Neutrophil (primary cell): Measurements from ENCODE around the gene SAMD11.

Experiments
- H3K27ac ChIP-seq: fragments of 200-600 bp; sonication (generic); 2 replicates; pipeline ENCODE4 v1.5.1; 2016; ENCODE audit warnings: mild to moderate bottlenecking, moderate library complexity
- H3K27me3 ChIP-seq: fragments of 200-600 bp; sonication (generic); 2 replicates; pipeline ENCODE4 v1.6.0; 2016; ENCODE audit warnings: mild to moderate bottlenecking
- H3K36me3 ChIP-seq: fragments of 200-600 bp; sonication (generic); 2 replicates; pipeline ENCODE4 v1.5.1; 2017
- H3K4me1 ChIP-seq, 2 experiments: fragments of 200-600 bp in 1 of 2; sonication (generic) in 1 of 2; 1 replicate in 1 of 2; 2 replicates in 1 of 2; pipeline versions ENCODE4 v1.5.1 to v1.6.1; 2013 to 2016; ENCODE audit warnings: low read depth in 1 of 2, low read length in 1 of 2, mild to moderate bottlenecking in 1 of 2, moderate library complexity in 1 of 2; ENCODE audit not compliant: control insufficient read depth in 1 of 2, insufficient read depth in 1 of 2
- H3K4me3 ChIP-seq, 2 experiments: fragments of 200-600 bp in 1 of 2; sonication (generic) in 1 of 2; 1 replicate in 1 of 2; 2 replicates in 1 of 2; pipeline ENCODE4 v1.5.1; 2013 to 2016; ENCODE audit warnings: low read depth in 1 of 2, low read length in 1 of 2, mild to moderate bottlenecking in 1 of 2, moderate library complexity in 1 of 2
- H3K9me3 ChIP-seq: fragments of 200-600 bp; sonication (generic); 2 replicates; pipeline ENCODE4 v1.5.1; 2016
- CTCF ChIP-seq: fragments of 200-600 bp; sonication (generic); IDR thresholded peaks from 2 replicates; pipeline ENCODE4 v1.5.1; 2016; ENCODE audit warnings: antibody characterized with exemption

The SAMD11 gene

GRCh38 chr1:937521-937920 is 13.8 kb downstream of the SAMD11 start:
- no peak overlapping the region for H3K27ac ChIP-seq
- H3K4me1 ChIP-seq, result peaks cover 0 to 23% of the 10 kb centered on the region in 2 experiments
- H3K4me3 ChIP-seq, result no peak overlapping the region
- H3K27me3 ChIP-seq, result peaks cover 92% of the 10 kb centered on the region
- TF ChIP-seq CTCF, result no peak
- H3K36me3 ChIP-seq, result no peaks in the 10 kb centered on the region
- H3K9me3 ChIP-seq, result no peaks in the 10 kb centered on the region

- H3K27me3 ChIP-seq, result peaks cover 92% of the 10 kb centered on the region
- H3K4me1 ChIP-seq, result peaks cover 0 to 23% of the 10 kb centered on the region in 2 experiments
- H3K36me3 ChIP-seq, result no peaks in the 10 kb centered on the region
- H3K27ac ChIP-seq, result no peak overlapping the region
- no peak for TF ChIP-seq CTCF
- H3K9me3 ChIP-seq, result no peaks in the 10 kb centered on the region
- no peak overlapping the region for H3K4me3 ChIP-seq
Observed at GRCh38 chr1:938088-938683, 14.5 kb downstream of the SAMD11 start.

GRCh38 chr1:938711-939489 is 15.2 kb downstream of the SAMD11 start:
- Histone ChIP-seq H3K36me3 (no peaks in the 10 kb centered on the region), H3K27me3 (peaks cover 92% of the 10 kb centered on the region), H3K4me3 (no peak overlapping the region), H3K9me3 (no peaks in the 10 kb centered on the region), H3K27ac (no peak overlapping the region), H3K4me1 (peaks cover 0 to 23% of the 10 kb centered on the region in 2 experiments)
- TF ChIP-seq CTCF, result no peak

- TF ChIP-seq CTCF, result no peak
- no peak overlapping the region for H3K4me3 ChIP-seq
Observed at GRCh38 chr1:939511-940106, 15.9 kb downstream of the SAMD11 start.

GRCh38 chr1:940107-941014 is 16.6 kb downstream of the SAMD11 start:
- Histone ChIP-seq H3K27ac (no peak overlapping the region), H3K27me3 (peaks cover 87% of the 10 kb centered on the region), H3K9me3 (no peaks in the 10 kb centered on the region), H3K4me3 (no peak overlapping the region), H3K4me1 (peaks cover 0 to 23% of the 10 kb centered on the region in 2 experiments), H3K36me3 (peaks cover 13% of the 10 kb centered on the region)
- no peak for TF ChIP-seq CTCF

More at GRCh38 chr1:939511-940106, 15.9 kb downstream of the SAMD11 start:
- H3K27me3 ChIP-seq, result peaks cover 94% of the 10 kb centered on the region
- H3K4me1 ChIP-seq, result peaks cover 0 to 23% of the 10 kb centered on the region in 2 experiments
- H3K36me3 ChIP-seq, result peaks cover 6% of the 10 kb centered on the region
- H3K27ac ChIP-seq, result no peak overlapping the region
- H3K9me3 ChIP-seq, result no peaks in the 10 kb centered on the region
